NAMALWA (cell line): Measurements from ENCODE around the gene AKNA.
A peak's percentile ranks its signal among the peaks of the same experiment; 100 is the strongest.

ENCODE experiments used
- DNase-seq: peaks from one replicate; pipeline ENCODE4 v3.0.0-alpha.2; 2015; ENCODE audit warnings: low spot score

The AKNA gene

DNA sequence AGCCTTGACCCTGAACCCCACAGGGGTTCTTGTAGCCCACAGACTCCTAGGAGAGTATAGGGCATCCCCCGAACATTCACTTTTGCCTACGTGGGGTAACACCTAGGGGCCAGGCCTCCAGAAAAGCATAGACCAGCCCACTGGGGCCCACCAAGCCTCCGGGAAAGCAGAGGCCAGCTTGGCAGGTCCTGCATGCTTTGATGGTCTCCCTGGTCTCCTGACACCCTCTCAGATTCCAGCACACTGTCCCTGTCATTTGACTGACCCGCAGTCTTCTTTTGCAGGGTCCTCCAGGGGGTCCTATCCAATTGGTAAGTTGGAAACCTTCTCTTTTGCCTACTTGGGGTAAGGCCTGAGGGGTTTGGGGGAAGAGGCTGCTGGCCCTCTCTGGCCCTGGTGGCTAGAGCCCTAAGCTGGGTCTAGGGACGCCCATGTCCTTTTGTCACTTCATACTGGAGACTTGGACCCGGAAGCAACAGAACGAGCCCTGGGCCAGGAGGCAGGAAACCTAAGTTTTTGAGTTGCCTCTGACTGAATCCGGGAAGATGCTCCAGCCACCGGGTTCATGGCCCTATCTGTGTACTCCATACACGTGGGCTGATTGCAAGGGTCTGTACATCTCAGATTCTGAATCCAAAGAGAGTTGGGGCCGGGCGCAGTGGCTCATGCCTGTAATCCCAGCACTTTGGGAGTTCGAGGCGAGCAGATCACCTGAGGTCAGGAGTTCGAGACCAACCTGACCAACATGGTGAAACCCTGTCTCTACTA is 85.8 kb downstream of the AKNA start:
- no peak for DNase-seq

DNA sequence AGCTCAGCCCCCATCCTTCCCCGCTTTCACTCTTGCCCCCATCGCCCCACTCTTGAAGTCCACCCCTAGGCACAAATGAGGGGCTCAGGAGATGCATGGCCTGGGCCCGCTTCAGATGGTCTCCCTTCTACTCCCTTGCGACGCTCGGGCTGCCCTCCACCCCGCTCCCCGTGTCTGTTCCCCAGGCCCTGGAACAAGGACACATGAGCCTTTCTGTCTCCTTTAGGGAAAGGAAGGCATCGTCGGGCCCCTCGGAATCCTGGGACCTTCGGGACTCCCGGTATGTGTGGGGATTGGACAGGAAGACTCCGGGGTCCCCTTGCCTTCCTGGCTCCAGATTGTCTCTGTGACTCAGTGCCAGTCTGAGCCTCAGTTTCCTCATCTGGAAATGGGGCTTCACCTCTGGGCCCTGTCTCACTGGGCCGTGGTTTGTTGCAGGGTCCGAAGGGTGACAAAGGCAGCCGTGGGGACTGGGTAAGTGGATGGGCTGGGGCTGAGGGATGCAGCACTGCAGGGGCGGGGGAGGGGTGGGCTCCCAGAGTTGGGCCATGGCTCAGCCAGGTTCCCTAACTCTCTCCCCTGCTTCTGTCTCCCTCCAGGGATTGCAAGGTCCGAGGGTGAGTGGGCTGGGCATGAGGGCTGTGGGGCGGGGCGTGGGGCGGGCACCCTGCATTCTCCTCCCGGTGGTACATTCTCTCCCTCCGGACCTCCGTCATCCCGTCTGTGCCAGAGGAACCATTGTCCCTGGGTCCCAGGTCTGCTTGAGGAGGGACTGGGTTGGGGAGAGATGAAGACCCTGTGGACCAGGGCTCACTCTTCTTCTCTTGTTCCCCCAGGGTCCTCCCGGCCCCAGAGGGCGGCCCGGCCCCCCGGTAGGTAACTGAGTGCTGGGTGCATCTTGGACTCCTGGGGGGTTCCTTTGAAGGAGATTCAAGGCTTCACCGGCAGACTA is 86.7 kb downstream of the AKNA start:
- no peak for DNase-seq

DNA sequence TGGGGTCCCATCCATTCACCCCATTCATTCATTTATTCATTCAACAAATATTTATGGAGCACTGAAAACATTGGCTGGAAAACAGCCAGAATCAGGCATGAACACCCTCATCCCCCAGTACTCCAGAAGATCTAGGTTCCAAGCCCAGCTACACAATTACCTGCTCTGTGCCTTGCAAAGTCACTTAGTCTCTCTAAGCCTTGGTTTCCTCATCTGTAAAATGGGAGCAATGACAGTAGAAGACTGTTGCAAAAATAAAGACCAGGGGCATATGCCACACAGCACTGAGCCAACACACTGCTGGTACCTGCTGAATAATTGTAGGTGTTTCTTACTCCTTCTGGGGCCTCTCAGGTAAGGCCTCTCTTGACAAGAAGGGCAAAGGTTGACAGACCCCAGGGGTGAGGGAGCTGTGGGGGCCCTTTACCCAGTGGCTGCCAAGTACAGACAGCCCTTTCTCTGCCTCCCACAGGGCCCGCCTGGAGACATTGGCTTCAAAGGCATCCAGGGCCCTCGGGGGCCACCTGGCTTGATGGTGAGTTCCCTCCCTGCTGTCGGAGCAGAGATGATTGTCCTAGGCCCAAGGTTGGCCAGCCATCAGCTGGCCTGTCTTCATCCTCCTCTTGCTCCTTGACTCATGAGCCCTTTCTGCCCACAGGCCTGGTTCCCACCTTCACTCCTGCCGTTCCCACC is 87.5 kb downstream of the AKNA start:
- no peak for DNase-seq

GRCh38 chr9:114299286-114300152 is 88.3 kb downstream of the AKNA start:
- DNase-seq, result no peak

DNA sequence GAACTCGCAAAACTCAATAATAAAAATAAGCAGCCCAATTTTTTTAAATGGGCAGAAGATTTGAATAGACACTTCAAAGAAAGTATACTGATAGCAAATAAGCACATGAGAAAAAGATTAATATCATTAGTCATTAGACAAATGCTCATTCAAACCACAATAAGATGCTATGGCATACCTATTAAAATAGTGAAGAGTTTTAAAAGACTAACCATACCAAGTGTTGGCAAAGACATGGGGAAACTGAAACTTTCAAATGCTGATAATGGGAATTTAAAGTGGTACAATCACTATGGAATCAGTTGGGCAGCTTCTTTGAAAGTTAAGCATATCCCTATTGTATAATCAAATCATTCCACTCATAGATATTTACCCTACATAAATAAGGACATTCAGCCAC is 91.4 kb downstream of the AKNA start:
- DNase-seq, result no peak

GRCh38 chr9:114294664-114295063 is 93.1 kb downstream of the AKNA start:
- DNase-seq, result no peak

DNA sequence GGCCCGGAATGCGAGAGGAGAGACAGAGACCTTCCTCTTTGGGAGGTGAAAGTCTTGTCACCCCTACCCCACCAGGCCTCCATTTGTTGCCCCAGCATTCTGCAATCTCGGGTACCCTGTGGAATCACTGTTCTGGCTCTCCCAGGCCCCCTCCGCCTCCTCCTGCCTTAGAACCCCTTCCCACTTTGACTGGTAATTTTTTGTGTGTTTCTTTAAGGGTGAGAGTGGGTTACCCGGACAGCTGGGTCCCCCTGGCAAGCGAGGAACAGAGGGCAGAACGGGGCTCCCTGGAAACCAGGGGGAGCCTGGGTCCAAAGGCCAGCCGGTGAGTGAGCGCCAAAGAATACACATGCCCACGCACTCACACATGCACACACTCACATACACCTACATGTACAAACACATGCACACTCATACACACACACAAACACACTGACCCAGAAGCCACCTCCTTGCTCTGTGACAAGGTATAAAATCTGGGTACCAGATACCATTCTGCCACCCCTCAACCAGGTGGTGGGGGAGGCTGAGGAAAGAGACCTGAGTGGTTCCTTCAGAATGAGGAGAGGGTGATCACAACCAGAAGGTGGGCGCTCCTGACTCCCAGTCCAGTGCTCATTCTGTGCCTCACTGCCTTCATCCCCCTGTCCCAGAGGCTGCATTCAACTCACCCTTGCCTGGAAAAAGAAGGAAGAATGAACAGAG is 95.7 kb downstream of the AKNA start:
- DNase-seq, result no peak

DNA sequence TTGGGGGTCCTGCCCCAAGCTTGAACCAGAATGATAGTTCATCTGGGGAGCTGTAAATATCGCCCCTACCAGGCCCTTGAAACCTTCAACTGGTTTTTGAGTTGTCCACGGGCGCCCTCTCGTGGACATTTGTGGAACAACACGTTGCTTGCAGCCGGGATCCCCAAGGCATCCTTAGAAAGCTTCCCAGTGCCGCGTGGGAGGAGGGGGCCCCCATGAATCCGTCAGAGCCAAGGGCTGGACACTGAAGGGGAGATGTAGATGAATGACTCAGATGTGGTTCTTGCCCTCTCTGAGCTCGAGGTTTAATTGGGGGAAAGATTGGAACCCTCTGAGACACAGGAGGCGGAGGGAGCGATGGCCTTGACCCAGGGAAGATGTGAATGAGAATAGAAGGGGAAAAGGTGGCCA is 96.7 kb downstream of the AKNA start:
- DNase-seq, result peak; percentile 75

GRCh38 chr9:114290561-114290986 is 97.2 kb downstream of the AKNA start:
- no peak for DNase-seq

DNA sequence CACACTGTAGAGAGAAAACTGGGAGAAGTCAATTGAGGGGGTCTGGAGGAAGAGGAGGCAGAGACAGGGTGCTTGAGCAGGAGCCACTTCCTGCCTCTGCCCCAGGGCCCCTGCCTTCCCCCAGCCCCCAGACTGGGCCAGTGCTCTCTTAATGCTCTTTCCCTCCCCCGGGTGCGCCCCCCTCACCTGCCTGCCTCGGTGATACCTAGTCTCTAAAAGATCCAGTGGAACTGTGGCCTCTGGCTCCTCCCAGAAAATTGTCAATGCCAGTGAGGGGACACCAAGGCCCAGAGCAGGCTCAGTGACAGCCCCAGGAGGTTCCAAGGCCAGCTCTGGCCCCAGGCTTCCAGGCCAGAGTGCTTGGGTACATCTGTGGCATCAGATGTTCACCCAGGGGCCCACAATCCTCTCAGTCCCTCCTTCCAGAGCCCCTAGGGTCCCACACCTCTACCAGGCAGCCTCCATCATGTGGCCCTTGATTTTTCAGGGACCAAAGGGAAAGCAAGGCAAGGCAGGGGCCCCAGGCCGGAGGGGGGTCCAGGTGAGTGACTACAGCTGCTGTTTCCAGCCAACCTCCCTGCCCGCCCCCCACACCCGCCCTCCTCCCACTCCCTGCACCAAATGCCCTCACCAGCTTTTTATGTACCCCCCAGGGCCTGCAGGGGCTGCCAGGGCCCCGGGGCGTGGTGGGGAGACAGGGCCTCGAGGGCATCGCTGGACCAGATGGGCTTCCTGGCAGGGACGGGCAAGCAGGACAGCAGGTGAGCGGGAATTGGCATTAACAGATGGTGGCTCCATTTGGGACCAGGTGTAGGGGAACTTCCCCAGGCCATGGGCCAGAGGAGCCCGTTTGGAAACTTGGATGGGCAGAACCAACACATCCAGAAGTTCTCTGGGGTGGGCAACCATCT is 98.0 kb downstream of the AKNA start:
- no peak for DNase-seq

DNA sequence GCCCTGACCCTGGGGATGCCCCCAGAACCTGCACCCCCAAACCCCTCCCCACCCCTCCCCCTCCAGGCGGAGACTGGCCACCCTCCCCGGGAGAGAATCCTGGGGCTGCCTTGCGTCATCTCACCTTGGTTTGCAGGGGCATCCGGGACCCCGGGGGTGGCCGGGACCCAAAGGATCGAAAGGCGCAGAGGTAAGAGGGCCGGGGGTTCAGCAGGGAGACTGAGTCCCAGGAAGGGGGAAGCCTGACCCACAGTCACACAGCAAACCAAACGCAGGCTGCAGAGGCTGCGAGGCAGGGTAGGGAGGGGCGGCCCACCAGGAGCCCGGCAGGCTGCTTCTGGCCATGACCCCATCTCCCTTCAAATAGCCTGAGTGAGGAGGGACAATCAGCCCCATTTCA is 98.7 kb downstream of the AKNA start:
- no peak for DNase-seq

DNA sequence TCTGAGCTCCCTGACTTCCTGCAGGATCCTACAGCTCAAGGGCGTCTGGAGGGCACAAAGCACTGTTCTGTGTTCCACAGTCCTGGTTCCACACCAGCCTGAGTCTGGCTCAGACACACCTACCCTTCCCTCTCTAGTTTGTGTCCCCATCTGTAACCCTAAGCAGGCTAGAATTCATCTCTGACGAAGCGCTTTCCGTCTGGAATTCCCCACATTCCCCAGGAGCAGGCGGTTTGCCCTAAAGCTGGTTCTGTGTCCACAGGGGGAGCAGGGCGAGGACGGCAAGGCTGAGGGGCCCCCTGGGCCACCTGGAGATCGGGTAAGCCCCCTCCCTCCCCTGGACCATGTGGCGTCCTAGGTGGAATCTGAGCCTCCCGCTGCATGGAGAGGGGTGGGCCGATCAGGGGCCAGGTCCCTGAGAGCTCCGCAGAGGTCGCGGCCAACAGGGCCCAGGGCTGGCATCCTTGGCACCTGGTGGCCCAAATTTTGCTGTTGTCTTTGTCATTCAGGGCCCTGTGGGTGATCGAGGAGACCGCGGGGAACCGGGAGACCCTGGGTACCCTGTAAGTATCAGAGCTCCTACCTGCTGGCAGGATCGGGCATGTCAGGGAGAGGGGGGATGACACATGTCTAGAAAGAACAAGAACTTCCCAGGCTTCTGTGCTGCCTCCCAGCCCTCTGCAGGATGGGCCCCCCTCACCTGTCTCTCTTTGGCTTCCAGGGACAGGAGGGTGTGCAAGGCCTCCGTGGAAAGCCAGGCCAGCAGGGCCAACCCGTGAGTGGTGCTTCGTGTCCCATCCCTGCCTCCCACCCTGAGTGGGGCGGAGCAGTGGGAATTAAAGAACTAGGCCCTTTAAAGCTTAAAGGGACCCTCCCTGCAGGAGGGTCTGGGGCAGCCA is 99.3 kb downstream of the AKNA start:
- no peak for DNase-seq

GRCh38 chr9:114287763-114288192 is 100.0 kb downstream of the AKNA start:
- no peak for DNase-seq

- no peak for DNase-seq
Measured at GRCh38 chr9:114287001-114287762, 100.6 kb downstream of the AKNA start.

DNA sequence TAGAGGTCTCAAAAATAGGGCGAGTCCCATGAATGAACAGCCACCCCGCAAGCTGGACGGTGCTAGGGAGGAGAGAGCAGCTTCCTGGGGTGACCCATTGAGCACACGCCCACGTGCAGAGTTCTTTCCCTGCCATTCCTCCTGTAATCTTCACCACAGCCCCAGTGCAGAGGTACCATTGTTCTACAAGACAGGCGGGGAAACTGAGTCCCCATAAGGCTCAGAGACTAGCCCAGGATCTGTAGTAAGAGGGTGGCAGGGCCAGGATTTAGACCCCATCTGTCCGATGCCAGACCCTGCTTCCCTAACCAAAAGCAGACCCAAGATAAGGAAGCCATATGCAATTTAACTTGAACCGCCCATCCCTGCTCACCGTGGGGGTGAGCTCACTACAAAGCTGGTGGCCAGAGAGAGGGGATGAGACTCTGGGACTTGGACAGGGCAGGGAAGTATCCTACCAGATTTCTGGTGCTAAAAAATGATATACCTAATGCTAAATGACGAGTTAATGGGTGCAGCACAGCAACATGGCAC is 101.6 kb downstream of the AKNA start:
- no peak for DNase-seq

- no peak for DNase-seq
Measured at GRCh38 chr9:114285166-114285867, 102.5 kb downstream of the AKNA start.
